Parathyroid adenoma (tissue), 2 donors: ENCODE data around the gene FAR2.

Experiments
- H2AFZ ChIP-seq: fragments of 300-600 bp; sonication (generic); one replicate; pipeline ENCODE4 v1.7.0; 2017; ENCODE audit warnings: antibody characterized with exemption, mild to moderate bottlenecking
- H3K27ac ChIP-seq: fragments of 300-600 bp; sonication (generic); one replicate; pipeline ENCODE4 v1.7.0; 2017
- H3K27me3 ChIP-seq: fragments of 300-600 bp; sonication (generic); one replicate; pipeline ENCODE4 v1.7.0; 2017; ENCODE audit warnings: low read length; ENCODE audit not compliant: control insufficient read depth, insufficient read depth
- H3K36me3 ChIP-seq: fragments of 300-600 bp; sonication (generic); one replicate; pipeline ENCODE4 v1.7.0; 2017; ENCODE audit warnings: low read length; ENCODE audit not compliant: control insufficient read depth, insufficient read depth
- H3K4me1 ChIP-seq: fragments of 300-600 bp; sonication (generic); one replicate; pipeline ENCODE4 v1.7.0; 2017; ENCODE audit warnings: control low read depth
- H3K4me2 ChIP-seq: fragments of 300-600 bp; sonication (generic); one replicate; pipeline ENCODE4 v1.7.0; 2017; ENCODE audit warnings: low read length
- H3K4me3 ChIP-seq: fragments of 300-600 bp; sonication (generic); one replicate; pipeline ENCODE4 v1.7.0; 2017; ENCODE audit warnings: low read depth, low read length
- H3K79me2 ChIP-seq: fragments of 300-600 bp; sonication (generic); one replicate; pipeline ENCODE4 v1.7.0; 2017; ENCODE audit warnings: control low read depth
- H3K9ac ChIP-seq: fragments of 300-600 bp; sonication (generic); one replicate; pipeline ENCODE4 v1.7.0; 2017; ENCODE audit warnings: mild to moderate bottlenecking
- H3K9me3 ChIP-seq: fragments of 300-600 bp; sonication (generic); one replicate; pipeline ENCODE4 v1.7.0; 2017; ENCODE audit warnings: low read length; ENCODE audit not compliant: control insufficient read depth
- TF ChIP-seq, protein P1 (sequence below): fragments of 300-600 bp; sonication (generic); IDR thresholded peaks from one replicate; pipeline ENCODE4 v1.7.0; 2017; ENCODE audit warnings: antibody characterized with exemption, mild to moderate bottlenecking
- donor health status: primary hyperparathyroidism.

FAR2 gene

DNA sequence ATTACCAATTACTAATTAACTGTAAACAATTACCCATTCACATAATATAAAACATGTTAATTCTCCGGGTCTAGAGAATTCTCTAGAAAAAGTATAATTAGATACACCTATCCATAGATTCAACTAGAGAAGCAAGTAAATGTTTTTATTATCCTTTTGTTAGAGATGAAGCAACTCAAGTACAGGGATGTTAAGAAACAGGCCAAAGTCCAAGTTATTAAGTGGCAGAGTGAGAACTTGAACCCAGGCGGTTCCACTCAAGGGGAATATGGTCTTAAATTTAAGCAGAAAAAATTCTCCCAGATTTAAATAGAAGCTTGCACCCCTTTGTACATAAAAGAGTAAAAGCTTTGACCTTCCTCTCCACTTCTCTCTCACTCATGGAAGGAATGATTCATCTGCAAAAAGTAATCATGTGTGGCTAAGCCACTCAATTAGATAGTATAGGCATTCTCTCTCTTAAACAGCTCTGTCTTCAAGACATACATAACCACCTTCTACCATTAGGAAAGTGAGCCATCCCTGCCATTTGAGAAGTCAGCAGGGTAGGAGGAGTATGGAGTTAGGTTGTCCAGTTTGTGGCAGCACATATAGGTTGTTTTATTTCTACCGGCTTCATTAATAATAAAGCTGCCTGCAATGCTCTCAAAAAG, 197.8 kb downstream of the FAR2 start:
- no peak overlapping the region for H3K27ac ChIP-seq
- no peaks in the 10 kb centered on the region for H3K27me3 ChIP-seq
- no peaks in the 10 kb centered on the region for H3K36me3 ChIP-seq
- no peaks in the 10 kb centered on the region for H3K9me3 ChIP-seq
- TF ChIP-seq, protein P1, sequence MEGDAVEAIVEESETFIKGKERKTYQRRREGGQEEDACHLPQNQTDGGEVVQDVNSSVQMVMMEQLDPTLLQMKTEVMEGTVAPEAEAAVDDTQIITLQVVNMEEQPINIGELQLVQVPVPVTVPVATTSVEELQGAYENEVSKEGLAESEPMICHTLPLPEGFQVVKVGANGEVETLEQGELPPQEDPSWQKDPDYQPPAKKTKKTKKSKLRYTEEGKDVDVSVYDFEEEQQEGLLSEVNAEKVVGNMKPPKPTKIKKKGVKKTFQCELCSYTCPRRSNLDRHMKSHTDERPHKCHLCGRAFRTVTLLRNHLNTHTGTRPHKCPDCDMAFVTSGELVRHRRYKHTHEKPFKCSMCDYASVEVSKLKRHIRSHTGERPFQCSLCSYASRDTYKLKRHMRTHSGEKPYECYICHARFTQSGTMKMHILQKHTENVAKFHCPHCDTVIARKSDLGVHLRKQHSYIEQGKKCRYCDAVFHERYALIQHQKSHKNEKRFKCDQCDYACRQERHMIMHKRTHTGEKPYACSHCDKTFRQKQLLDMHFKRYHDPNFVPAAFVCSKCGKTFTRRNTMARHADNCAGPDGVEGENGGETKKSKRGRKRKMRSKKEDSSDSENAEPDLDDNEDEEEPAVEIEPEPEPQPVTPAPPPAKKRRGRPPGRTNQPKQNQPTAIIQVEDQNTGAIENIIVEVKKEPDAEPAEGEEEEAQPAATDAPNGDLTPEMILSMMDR: no peak
- no peak overlapping the region for H2AFZ ChIP-seq
- H3K4me2 ChIP-seq: no peak overlapping the region
- no peak overlapping the region for H3K4me3 ChIP-seq
- H3K4me1 ChIP-seq: no peaks in the 10 kb centered on the region
- H3K9ac ChIP-seq: no peak overlapping the region
- H3K79me2 ChIP-seq: no peaks in the 10 kb centered on the region

DNA sequence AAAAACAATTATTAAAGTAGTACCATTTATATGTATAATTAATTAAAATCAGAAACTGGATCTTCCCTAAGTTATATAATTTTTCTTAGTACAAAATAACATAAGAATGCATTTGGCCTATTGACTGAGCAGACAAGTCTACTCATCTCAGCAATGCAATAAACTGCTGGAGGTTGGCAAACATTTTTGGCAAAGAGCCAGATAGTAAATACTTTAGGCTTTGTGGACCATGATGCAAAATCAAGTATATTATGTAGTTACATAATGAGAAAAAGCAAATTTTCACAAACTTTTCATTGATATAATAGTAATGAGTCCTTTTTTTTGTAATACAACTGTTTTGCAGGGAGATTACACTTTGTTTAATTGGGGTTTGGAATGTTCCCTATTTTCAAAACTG, 201.0 kb downstream of the FAR2 start:
- TF ChIP-seq, protein P1: no peak
- H3K9ac ChIP-seq: no peak overlapping the region

DNA sequence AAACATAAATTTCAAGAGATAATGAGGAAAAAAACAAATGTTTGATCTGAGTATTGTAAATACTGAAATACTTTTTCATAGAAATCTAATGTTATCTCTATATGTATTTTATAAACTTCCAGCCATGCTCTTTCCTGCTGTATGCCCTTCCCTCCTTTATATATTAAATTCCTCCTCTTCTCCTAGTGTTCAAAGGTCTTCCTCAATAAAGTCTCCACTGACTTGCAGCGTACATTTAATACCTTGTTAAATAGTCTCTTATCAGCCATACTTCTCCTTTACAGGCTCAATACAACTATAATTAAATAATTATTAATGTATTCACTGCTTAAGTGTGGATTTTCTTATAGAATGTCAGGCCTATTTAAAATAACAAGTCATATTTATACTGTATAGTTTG, 205.9 kb downstream of the FAR2 start:
- Histone ChIP-seq H3K4me1 (no peaks in the 10 kb centered on the region), H2AFZ (no peak overlapping the region), H3K27ac (no peak overlapping the region), H3K9me3 (no peaks in the 10 kb centered on the region), H3K4me3 (no peak overlapping the region), H3K4me2 (no peak overlapping the region), H3K27me3 (no peaks in the 10 kb centered on the region), H3K36me3 (no peaks in the 10 kb centered on the region), H3K9ac (no peak overlapping the region), H3K79me2 (no peaks in the 10 kb centered on the region)
- TF ChIP-seq, protein P1: no peak

More for the DNA sequence above, 201.0 kb downstream of the FAR2 start:
- Histone ChIP-seq H2AFZ (no peak overlapping the region), H3K27ac (no peak overlapping the region), H3K79me2 (no peaks in the 10 kb centered on the region), H3K9me3 (no peaks in the 10 kb centered on the region), H3K27me3 (no peaks in the 10 kb centered on the region), H3K4me2 (no peak overlapping the region), H3K36me3 (no peaks in the 10 kb centered on the region), H3K4me1 (no peaks in the 10 kb centered on the region), H3K4me3 (no peak overlapping the region)

DNA sequence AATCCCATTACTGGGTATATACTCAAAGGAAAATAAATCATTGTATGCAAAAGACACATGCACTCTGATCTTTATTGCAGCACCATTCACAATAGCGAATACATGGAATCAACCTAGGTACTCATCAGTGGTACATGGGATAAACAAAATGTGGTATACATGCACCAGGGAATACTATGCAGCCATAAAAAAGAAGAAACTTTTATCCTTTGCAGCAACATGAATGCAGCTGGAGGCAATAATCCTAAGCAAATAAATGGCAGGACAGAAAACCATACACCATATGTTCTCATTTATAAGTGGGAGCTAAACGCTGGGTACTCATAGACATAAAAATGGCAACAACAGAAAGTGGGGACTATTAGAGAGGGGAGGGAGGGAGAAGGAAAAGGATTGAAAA, 216.0 kb downstream of the FAR2 start:
- no peaks in the 10 kb centered on the region for H3K27me3 ChIP-seq
- TF ChIP-seq, protein P1: no peak
- H3K4me3 ChIP-seq: no peak overlapping the region
- no peak overlapping the region for H3K4me2 ChIP-seq
- H3K36me3 ChIP-seq: no peaks in the 10 kb centered on the region
- H3K9ac ChIP-seq: no peak overlapping the region
- H3K9me3 ChIP-seq: no peaks in the 10 kb centered on the region
- H3K27ac ChIP-seq: no peak overlapping the region
- no peak overlapping the region for H2AFZ ChIP-seq
- H3K79me2 ChIP-seq: peaks cover 8% of the 10 kb centered on the region
- no peaks in the 10 kb centered on the region for H3K4me1 ChIP-seq

DNA sequence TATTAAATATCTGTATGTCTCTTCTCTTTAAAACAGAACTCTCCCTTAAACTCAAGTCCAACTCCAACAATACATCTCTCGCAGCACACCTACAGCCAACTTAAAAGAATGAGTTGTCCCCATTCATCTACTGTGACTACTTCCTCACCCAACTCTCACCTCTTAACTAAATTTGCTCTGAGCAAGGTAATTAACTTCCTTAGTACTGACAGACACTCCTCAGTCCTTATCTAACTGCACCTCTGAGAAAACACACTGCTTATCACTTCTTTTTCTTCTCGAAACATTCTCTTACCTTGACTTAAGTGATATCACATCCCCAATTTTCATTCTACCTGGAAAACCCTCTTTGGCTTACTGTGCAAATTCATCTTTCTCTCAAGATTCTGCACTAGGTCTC, 224.9 kb downstream of the FAR2 start:
- Histone ChIP-seq H3K9ac (no peak overlapping the region), H2AFZ (no peak overlapping the region), H3K79me2 (no peaks in the 10 kb centered on the region), H3K27me3 (no peaks in the 10 kb centered on the region), H3K9me3 (no peaks in the 10 kb centered on the region), H3K4me2 (no peak overlapping the region), H3K4me1 (peaks cover 5% of the 10 kb centered on the region), H3K27ac (no peak overlapping the region), H3K36me3 (no peaks in the 10 kb centered on the region), H3K4me3 (no peak overlapping the region)
- TF ChIP-seq, protein P1: no peak
